HG03135 (cell line): Measurements from ENCODE around the gene WASHC2A.
"Not testable (repeated sequence)": the region's sequence is repeated elsewhere in the genome, so short reads cannot be mapped to it uniquely, and the experiment has no call there.

Experiments used
- ATAC-seq: cut with Tn5 transposase; IDR thresholded peaks from one replicate; pipeline ENCODE4 v1.9.1; 2021; ENCODE audit warnings: mild to moderate bottlenecking, moderate library complexity; ENCODE audit not compliant: unreplicated experiment

WASHC2A gene

DNA sequence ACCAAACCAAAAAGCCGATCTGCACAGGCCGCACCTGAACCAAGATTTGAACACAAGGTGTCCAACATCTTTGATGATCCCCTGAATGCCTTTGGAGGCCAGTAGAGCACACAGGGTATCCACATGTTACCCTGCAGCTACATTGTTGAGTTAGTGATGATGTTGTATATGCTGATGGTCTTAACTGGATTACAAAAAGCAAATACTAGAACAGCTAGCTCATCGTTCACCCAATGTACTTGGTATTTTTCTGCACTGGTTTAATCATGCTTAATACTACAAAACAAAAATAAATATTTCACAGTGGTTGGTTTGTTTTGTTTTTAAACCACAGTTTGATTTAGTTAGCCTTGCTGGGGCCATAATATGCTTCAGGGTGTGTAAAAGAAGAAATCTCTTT lies 65.1 kb downstream of the WASHC2A start:
- not testable (repeated sequence) for ATAC-seq

DNA sequence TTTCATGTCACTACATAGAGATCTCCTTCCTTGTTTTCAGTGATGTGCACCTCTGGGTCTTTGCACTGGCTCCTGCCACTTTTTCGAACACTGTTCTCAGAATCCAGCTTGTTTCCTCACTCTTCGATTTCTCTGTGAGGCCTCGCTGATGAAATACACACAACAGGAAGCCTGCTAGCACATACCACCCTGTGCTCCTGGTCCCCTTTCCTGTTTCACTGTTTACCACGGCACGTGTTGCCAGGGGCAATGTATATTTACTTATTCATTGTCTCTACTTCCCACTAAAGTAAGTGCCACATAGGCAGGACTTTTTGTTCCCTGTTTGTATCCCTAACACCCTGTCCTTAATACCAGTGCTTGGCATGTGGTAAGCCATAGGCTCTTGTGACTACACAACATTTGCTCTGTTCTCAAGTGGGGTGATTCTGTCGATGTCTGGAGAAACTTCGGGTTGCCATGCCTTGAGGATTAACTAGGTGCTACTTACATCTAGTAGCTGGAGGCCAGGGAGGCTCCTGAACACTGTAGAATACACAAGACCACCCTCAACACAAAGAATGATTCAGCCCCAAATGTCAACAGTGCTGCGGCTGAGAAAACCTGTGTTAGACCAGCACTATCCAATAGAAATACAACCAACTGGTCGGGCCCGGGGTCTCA lies 75.9 kb downstream of the WASHC2A start:
- not testable (repeated sequence) for ATAC-seq

DNA sequence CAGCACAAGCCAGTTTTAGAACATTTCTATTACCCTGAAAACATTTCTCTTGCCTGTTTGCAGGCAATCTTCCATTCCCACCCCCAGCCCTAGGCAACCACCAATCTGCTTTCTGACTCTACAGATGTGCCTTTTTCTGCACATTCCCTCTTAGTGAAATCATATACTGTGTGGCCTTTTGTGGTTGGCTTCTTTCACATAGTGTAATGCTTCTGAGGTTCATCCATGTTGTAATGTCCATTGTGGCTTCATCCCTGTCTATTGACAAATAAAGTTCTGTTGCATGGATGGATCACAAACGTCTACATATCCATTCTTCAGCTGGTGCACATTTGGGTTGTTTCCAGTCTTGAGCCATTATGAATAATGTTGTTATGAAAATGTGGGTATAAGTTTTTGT lies 77.8 kb downstream of the WASHC2A start:
- ATAC-seq, result not testable (repeated sequence)

DNA sequence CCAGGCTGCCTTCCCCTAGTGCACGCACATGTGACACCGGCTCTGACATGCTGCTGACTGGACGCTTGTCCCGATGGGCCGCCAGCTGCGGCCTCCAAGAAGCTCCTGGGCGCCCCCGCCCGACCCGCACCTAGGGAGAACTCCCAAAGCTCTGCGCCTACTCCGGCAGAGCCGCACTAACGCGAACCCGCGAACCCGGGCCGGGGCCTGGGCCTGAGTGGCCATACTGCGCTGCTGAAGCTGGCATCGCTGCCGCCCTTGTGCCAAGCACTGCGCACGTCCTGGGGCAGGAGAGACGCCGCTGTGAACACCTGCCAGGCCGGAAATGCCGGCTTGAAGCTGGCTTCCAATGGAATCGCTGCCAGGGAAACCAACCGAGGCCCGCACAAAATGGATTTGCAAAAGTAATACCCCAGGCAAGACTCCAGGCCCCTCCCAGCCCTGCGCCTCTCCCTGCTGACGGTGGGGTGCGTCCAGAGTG lies 85.1 kb downstream of the WASHC2A start:
- no peak for ATAC-seq

DNA sequence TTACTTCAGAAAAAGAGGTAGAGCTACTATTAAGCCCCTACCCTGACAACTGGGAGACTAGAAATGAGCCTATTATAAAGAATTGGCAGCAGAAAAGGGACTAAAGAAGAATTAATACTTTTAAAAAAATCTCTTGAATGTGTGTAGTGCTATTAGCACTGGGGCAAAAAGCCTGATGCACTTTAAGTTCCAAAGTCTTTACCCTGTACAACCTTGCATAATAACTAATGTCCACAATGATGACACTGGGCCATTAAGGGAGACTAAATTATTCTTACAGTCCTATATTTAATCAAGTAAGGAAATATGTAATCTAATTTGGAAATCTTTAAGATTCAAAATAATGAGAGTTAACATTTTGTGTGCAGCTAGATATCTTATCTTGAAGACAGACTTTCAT lies 90.1 kb downstream of the WASHC2A start:
- ATAC-seq, result not testable (repeated sequence)

DNA sequence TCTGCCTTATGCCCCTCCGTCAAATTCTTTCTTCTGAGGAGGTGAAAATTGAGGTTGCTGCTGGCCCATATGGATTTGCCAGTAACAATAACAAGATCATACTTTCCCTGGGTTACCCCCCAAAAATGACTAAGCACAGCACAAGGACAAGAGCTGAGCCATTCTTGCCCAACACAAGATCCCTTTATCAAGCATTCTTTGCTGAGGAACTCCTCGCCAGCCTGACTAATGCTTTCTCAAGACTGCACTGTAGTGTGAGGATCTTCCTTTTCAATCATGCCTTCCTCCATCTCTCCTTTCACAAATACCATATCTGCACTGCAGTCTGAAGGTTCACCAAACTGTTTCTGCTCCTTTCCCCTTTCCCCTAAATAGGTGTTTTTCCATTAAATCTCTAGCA lies 92.1 kb downstream of the WASHC2A start:
- ATAC-seq, result not testable (repeated sequence)

DNA sequence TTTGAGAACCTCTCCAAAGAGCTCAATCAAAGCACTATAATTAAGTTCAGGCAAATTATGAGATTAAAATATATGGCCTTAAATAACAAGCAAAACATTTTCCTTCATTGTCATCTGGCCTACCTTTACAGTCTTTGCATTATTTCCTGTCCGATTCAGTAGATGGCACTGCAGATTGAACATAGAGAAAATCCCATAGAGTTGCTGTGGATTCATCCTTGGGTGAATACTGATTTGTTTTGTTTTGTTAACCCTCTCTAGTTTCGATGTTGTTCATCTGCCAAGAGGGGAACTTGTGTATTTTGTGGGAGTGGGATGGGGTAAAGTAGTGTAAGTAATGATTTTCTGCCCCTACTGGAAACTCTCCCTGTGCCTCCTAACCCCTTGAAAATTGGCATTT lies 97.3 kb downstream of the WASHC2A start:
- not testable (repeated sequence) for ATAC-seq

DNA sequence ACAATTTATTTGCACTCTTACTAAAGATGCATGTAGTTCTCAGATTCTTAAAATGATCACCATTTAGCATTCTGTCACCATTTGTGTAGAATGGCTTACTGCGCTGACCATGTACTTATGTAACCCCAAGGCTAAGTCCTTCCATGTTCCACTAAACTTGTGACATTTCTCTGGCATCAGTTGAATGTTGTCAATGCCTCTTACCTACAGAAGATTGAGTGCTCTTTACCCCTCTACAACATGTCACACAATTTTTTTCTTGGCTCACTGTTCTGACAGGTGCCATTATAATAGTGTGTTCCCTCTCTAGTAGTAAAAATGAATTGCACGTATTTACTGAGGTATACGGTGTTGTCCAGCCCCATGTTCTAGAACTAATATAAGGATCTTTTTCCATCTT lies 100.1 kb downstream of the WASHC2A start:
- ATAC-seq, result not testable (repeated sequence)

DNA sequence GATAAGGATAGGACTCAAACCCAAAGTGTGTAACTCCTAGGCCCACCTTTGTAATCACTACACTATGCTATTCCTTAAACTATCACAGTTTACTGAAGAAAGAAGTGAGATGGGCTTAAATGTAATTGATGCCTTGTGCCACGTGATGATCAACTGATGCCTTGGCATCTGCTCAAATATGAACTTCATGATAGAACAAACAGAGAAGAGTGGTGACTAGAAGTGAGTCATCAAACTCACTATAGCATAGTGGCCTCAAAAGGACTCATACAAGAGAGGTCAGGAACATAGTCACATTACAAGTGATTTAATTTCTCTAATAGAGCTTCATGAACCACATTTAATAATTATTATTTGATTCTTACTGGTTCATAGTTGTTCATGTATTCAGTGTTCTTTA lies 101.8 kb downstream of the WASHC2A start:
- not testable (repeated sequence) for ATAC-seq

DNA sequence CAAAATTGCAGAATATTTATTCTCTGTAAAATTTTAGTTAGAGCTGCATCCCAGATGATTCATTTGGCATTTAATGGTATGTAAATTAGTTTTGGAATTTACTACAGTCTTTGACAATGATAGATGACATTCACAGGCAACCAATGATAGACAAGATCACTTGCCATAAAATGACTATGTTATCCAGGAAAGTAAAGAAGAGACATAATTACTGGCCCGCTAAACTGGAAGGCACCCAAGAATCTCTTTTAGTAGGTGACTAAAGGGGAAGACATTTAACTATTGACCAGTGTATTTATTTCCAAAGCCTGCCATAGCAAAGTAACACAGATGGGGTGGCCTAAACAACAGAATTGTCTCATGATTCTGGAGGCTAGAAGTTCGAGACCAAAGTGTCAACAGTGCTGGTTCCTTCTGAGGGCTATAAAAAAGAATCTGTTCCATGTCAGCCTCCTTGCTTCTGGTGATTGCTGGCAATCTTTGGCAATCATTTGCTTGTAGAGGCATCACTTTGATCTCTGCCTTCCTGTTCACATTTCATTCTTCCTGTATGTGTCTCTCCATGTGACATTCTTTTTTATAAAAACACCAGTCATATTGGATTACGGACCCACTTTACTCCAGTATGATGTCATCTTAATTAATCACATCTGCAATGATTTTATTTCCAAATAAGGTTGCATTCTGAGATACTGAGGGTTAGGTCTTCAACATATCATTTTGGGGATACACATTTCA lies 107.2 kb downstream of the WASHC2A start:
- not testable (repeated sequence) for ATAC-seq
